HFFc6 (cell line): ENCODE measurements around the gene TPD52L1. TPM values are rescaled to one million over a fixed set of nuclear protein-coding genes. Genes with fewer than 3 reads are reported as not detected.

Source experiments
- DNase-seq: peaks from one replicate; pipeline ENCODE4 v3.0.0-alpha.2; 2018
- H3K27ac Mint-ChIP-seq: 2 replicates; pipeline ENCODE4 v1.8.0; 2020; ENCODE audit warnings: mild to moderate bottlenecking, mixed read lengths
- H3K27me3 Mint-ChIP-seq: 2 replicates; pipeline ENCODE4 v1.8.0; 2021; ENCODE audit warnings: mild to moderate bottlenecking, moderate library complexity, mixed read lengths; ENCODE audit not compliant: insufficient read depth
- H3K36me3 Mint-ChIP-seq: 2 replicates; pipeline ENCODE4 v1.8.0; 2021; ENCODE audit warnings: low read depth, mixed read lengths
- H3K4me1 Mint-ChIP-seq: 2 replicates; pipeline ENCODE4 v1.8.0; 2020; ENCODE audit warnings: low read depth, mixed read lengths
- H3K4me3 Mint-ChIP-seq: 2 replicates; pipeline ENCODE4 v1.8.0; 2020; ENCODE audit warnings: mild to moderate bottlenecking, moderate library complexity, mixed read lengths
- H3K9me3 Mint-ChIP-seq: 2 replicates; pipeline ENCODE4 v1.8.0; 2020; ENCODE audit warnings: mild to moderate bottlenecking, mixed read lengths
- CTCF ChIP-seq: fragments of 200-600 bp; sonication (generic); IDR thresholded peaks from 2 replicates; pipeline ENCODE4 v1.5.0; 2021; ENCODE audit warnings: antibody characterized with exemption, mild to moderate bottlenecking
- total RNA-seq, 6 experiments: library from RNA; stranded (reverse); fragmentation: NEBNext Ultra II Directional; extraction: Animal tissue kit (Norgen Biotek cat#: 25700); gene quantifications; 2 replicates in 1 of 6; 3 replicates in 5 of 6; pipeline ENCODE4 v1.2.3, GENCODE V29; 2021

TPD52L1 gene
- total RNA-seq, 6 experiments from 2014 or later = 11.0 to 36.8 (median 11.7) TPM

- DNase-seq = no peak
- Mint-ChIP-seq H3K4me3 (no peak overlapping the region), H3K27me3 (peaks cover 2% of the 10 kb centered on the region), H3K36me3 (no peaks in the 10 kb centered on the region), H3K4me1 (peaks cover 21% of the 10 kb centered on the region), H3K27ac (no peak overlapping the region), H3K9me3 (no peaks in the 10 kb centered on the region)
- no peak for TF ChIP-seq CTCF
Measured at GRCh38 chr6:125173341-125174095, 19.9 kb downstream of the TPD52L1 start.

GRCh38 chr6:125174626-125175025 is 21.1 kb downstream of the TPD52L1 start:
- no peak for TF ChIP-seq CTCF
- DNase-seq = no peak
- Mint-ChIP-seq H3K27ac (no peak overlapping the region), H3K9me3 (no peaks in the 10 kb centered on the region), H3K4me1 (peaks cover 12% of the 10 kb centered on the region), H3K27me3 (peaks cover 2% of the 10 kb centered on the region), H3K36me3 (no peaks in the 10 kb centered on the region), H3K4me3 (no peak overlapping the region)

GRCh38 chr6:125175466-125176048 is 22.0 kb downstream of the TPD52L1 start:
- Mint-ChIP-seq H3K36me3 (no peaks in the 10 kb centered on the region), H3K27me3 (peaks cover 2% of the 10 kb centered on the region), H3K27ac (no peak overlapping the region), H3K4me3 (no peak overlapping the region), H3K9me3 (no peaks in the 10 kb centered on the region), H3K4me1 (peaks cover 2% of the 10 kb centered on the region)
- DNase-seq = no peak
- no peak for TF ChIP-seq CTCF

GRCh38 chr6:125182237-125183008 is 28.9 kb downstream of the TPD52L1 start:
- DNase-seq = no peak
- Mint-ChIP-seq H3K4me1 (peaks cover 21% of the 10 kb centered on the region), H3K4me3 (no peak overlapping the region), H3K9me3 (no peaks in the 10 kb centered on the region), H3K27ac (no peak overlapping the region), H3K27me3 (no peaks in the 10 kb centered on the region; the same call in 1 of the 2 replicates), H3K36me3 (no peaks in the 10 kb centered on the region)
- no peak for TF ChIP-seq CTCF

- Mint-ChIP-seq H3K9me3 (no peaks in the 10 kb centered on the region), H3K4me1 (peaks cover 30% of the 10 kb centered on the region), H3K4me3 (no peak overlapping the region), H3K27me3 (no peaks in the 10 kb centered on the region; the same call in 1 of the 2 replicates), H3K27ac (no peak overlapping the region), H3K36me3 (no peaks in the 10 kb centered on the region)
- DNase-seq = peak; percentile 11
- no peak for TF ChIP-seq CTCF
Measured at GRCh38 chr6:125183391-125183790, 29.8 kb downstream of the TPD52L1 start.
